PFSK-1 (cell line): ENCODE data around the gene KLHL1.

Source experiments
- FOXP2 ChIP-seq: optimal IDR thresholded peaks from 2 replicates; pipeline ENCODE3; 2011; ENCODE audit warnings: borderline replicate concordance, control low read depth, inconsistent platforms; ENCODE audit not compliant: insufficient read depth; ENCODE audit errors: extremely low read length, extremely low read depth
- POLR2AphosphoS5 ChIP-seq: IDR thresholded peaks from 2 replicates; pipeline ENCODE4 v1.6.1; 2012; ENCODE audit warnings: low read depth, mild to moderate bottlenecking, control low read depth, low read length, moderate library complexity
- SIN3A ChIP-seq: IDR thresholded peaks from 2 replicates; pipeline ENCODE4 v1.6.1; 2012; ENCODE audit warnings: mild to moderate bottlenecking, low read length, moderate library complexity, borderline replicate concordance; ENCODE audit not compliant: insufficient read depth
- TAF1 ChIP-seq: IDR thresholded peaks from 2 replicates; pipeline ENCODE4 v1.6.1; 2012; ENCODE audit warnings: low read length, control low read depth, borderline replicate concordance; ENCODE audit not compliant: insufficient read depth
- TF ChIP-seq, protein P1 (sequence below), 2 experiments: IDR thresholded peaks; 2 replicates each; pipeline versions ENCODE4 v1.6.1 to v1.8.0; 2011 to 2012; ENCODE audit warnings: low read depth in 2 of 2, low read length in 2 of 2, control low read depth in 1 of 2, inconsistent platforms in 1 of 2, mild to moderate bottlenecking in 1 of 2, moderate library complexity in 1 of 2; ENCODE audit not compliant: insufficient read depth in 1 of 2

KLHL1 gene

DNA sequence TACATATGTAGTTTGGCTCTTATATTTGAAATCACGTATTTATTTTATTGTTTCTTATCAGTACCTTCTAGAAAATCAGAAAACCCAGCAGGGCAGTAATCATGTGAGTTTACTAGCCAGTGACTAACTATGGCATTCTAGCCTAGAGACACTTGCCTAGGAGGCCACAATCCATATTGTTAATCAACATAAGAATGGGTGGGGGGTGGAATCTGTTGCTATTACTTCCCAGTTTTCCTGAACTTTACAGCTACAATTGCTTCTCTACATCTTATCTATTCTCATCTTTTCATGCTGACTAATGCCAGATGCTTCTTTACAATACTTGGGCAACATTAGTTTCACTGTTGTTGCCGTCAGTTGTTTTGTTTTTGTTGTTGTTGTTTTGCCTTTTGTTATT, 19.3 kb downstream of the KLHL1 start:
- TF ChIP-seq TAF1: no peak
- TF ChIP-seq SIN3A: no peak
- TF ChIP-seq, protein P1, sequence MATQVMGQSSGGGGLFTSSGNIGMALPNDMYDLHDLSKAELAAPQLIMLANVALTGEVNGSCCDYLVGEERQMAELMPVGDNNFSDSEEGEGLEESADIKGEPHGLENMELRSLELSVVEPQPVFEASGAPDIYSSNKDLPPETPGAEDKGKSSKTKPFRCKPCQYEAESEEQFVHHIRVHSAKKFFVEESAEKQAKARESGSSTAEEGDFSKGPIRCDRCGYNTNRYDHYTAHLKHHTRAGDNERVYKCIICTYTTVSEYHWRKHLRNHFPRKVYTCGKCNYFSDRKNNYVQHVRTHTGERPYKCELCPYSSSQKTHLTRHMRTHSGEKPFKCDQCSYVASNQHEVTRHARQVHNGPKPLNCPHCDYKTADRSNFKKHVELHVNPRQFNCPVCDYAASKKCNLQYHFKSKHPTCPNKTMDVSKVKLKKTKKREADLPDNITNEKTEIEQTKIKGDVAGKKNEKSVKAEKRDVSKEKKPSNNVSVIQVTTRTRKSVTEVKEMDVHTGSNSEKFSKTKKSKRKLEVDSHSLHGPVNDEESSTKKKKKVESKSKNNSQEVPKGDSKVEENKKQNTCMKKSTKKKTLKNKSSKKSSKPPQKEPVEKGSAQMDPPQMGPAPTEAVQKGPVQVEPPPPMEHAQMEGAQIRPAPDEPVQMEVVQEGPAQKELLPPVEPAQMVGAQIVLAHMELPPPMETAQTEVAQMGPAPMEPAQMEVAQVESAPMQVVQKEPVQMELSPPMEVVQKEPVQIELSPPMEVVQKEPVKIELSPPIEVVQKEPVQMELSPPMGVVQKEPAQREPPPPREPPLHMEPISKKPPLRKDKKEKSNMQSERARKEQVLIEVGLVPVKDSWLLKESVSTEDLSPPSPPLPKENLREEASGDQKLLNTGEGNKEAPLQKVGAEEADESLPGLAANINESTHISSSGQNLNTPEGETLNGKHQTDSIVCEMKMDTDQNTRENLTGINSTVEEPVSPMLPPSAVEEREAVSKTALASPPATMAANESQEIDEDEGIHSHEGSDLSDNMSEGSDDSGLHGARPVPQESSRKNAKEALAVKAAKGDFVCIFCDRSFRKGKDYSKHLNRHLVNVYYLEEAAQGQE (IDR thresholded peaks at IDR 0.05; ENCODE audit: insufficient read depth in 1 of 2, low read depth in 2 of 2, low read length in 2 of 2): no peak
- no peak for TF ChIP-seq POLR2AphosphoS5
- TF ChIP-seq FOXP2: no peak

GRCh38 chr13:70087247-70087646, 21.0 kb downstream of the KLHL1 start:
- TF ChIP-seq SIN3A: no peak
- TF ChIP-seq, protein P1 (IDR thresholded peaks at IDR 0.05; ENCODE audit: insufficient read depth in 1 of 2, low read depth in 2 of 2, low read length in 2 of 2): no peak

DNA sequence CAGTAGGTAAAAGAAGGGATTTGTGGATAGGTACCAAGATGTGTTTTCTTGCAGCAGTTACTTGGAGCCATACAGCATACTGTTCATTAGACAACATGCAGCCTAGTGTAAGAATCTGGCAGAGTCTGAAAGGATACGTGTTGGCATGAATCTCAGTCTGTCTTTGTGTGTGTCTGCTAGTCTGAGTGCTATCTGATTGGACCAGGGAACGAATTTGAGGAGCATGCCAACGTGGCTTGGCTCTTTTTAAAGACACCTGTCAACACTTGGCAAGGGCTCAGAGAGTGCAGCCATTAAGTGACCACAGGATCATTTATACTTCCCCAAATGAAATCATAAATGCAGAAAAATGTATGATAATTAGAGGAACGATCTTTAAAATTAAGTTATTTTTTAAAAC, 28.2 kb downstream of the KLHL1 start:
- no peak for TF ChIP-seq TAF1
- no peak for TF ChIP-seq FOXP2
- TF ChIP-seq, protein P1 (IDR thresholded peaks at IDR 0.05; ENCODE audit: insufficient read depth in 1 of 2, low read depth in 2 of 2, low read length in 2 of 2): no peak
- no peak for TF ChIP-seq SIN3A
- TF ChIP-seq POLR2AphosphoS5: no peak

DNA sequence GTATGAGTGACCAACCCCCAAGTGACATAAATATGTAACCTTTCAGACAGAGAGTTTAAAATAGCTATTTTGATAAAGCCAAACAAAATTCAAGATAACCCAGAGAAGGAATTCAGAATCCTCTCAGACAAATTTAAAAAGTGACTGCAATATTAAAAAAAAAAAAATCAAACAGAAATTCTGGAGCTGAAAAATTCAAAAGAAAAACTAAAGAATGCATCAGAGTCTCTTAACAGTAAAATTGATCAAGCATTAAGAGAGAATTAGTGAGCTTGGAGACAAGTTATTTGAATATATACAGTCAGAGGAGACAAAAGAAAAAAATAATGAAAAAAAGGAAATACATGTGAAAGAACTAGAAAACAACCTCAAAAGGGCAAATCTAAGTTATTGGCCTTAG, 53.7 kb downstream of the KLHL1 start:
- TF ChIP-seq TAF1: no peak
- TF ChIP-seq, protein P1 (IDR thresholded peaks at IDR 0.05; ENCODE audit: insufficient read depth in 1 of 2, low read depth in 2 of 2, low read length in 2 of 2): no peak
- no peak for TF ChIP-seq POLR2AphosphoS5
- no peak for TF ChIP-seq FOXP2

- TF ChIP-seq, protein P1 (IDR thresholded peaks at IDR 0.05; ENCODE audit: insufficient read depth in 1 of 2, low read depth in 2 of 2, low read length in 2 of 2): no peak
- TF ChIP-seq POLR2AphosphoS5: no peak
- no peak for TF ChIP-seq TAF1
Measured at GRCh38 chr13:70051531-70051930, 56.7 kb downstream of the KLHL1 start.
